Transverse colon (tissue), 4 donors: ENCODE results near the gene MYL12A. TPM values are rescaled to one million over a fixed set of nuclear protein-coding genes. Genes with fewer than 3 reads are reported as not detected.
"Not testable (repeated sequence)": the region's sequence is repeated elsewhere in the genome, so short reads cannot be mapped to it uniquely, and the experiment has no call there.

Experiments used
- DNase-seq: peaks from one replicate; pipeline ENCODE4 v3.0.0-alpha.2; 2019
- H3K27ac ChIP-seq, 4 donors: fragments of 200-600 bp; sonication (generic); 2 replicates each; pipeline ENCODE4 v1.5.1; 2016 to 2018; ENCODE audit warnings: inconsistent platforms in 4 of 4
- H3K27me3 ChIP-seq: fragments of 200-600 bp; sonication (generic); 2 replicates; pipeline ENCODE4 v1.5.1; 2017; ENCODE audit warnings: inconsistent platforms
- H3K36me3 ChIP-seq, 4 donors: fragments of 200-600 bp; sonication (generic); 2 replicates each; pipeline ENCODE4 v1.5.1; 2017 to 2019; ENCODE audit warnings: inconsistent platforms in 4 of 4
- H3K4me1 ChIP-seq, 4 donors: fragments of 200-600 bp; sonication (generic); 2 replicates each; pipeline ENCODE4 v1.5.1; 2017 to 2020; ENCODE audit warnings: inconsistent platforms in 4 of 4
- H3K4me3 ChIP-seq, 4 donors: fragments of 200-600 bp; sonication (generic); 1 replicate in 1 of 4; 2 replicates in 3 of 4; pipeline versions ENCODE4 v1.5.1 to v1.6.1; 2017 to 2019; ENCODE audit warnings: inconsistent platforms in 4 of 4
- H3K9me3 ChIP-seq, 2 donors: fragments of 200-600 bp; sonication (generic); 2 replicates each; pipeline ENCODE4 v1.5.1; 2017 to 2019; ENCODE audit warnings: inconsistent platforms in 2 of 2
- EP300 ChIP-seq: sonication (generic); formaldehyde crosslinking; IDR thresholded peaks from one replicate; pipeline ENCODE4 v1.6.1; 2017; ENCODE audit warnings: antibody characterized with exemption, low read depth
- POLR2A ChIP-seq: fragments of 450-650 bp; IDR thresholded peaks from one replicate; pipeline ENCODE4 v1.6.1; 2016; ENCODE audit warnings: antibody characterized with exemption, mild to moderate bottlenecking, moderate library complexity
- POLR2AphosphoS5 ChIP-seq, 3 donors: sonication (generic); formaldehyde crosslinking; IDR thresholded peaks; one replicate each; pipeline ENCODE4 v1.6.1; 2016; ENCODE audit warnings: antibody characterized with exemption in 3 of 3
- WGBS, 2 donors: methylation state at CpG; one replicate each; pipeline ENCODE4 v1.1.5; 2018; ENCODE audit warnings: low coverage in 1 of 2; 5-methylcytosine and 5-hydroxymethylcytosine counted together
- in situ Hi-C, 4 donors: fragments of 200-750 bp; cut with MboI; loops; one replicate each; pipeline versions ENCODE4 v1.15.0 to v1.15.1; 2017; ENCODE audit warnings: low sequenced_read_pairs in 3 of 4, low pct_ligation_motif_present in 1 of 4, low pct_unique_long_range_greater_than_20kb in 1 of 4
- intact Hi-C: fragments of 100-400 bp; cut with DNase I; formaldehyde crosslinking; loops from one replicate; pipeline ENCODE4 v1.15.1; 2023; ENCODE audit warnings: low total_unique reads
- total RNA-seq, 4 donors: library from RNA; depleted of rRNA; stranded (reverse); fragments of >200 nt; gene quantifications; one replicate each; pipeline ENCODE4 v1.1.0, GENCODE V29; 2016
- TF ChIP-seq, protein P1 (sequence below), 5 experiments: fragments of 200-600 bp in 3 of 5; fragments of 450-650 bp in 2 of 5; sonication (generic) in 3 of 5; IDR thresholded peaks; 1 replicate in 2 of 5; 2 replicates in 3 of 5; pipeline ENCODE4 v1.5.1; 2016 to 2017; ENCODE audit warnings: antibody characterized with exemption in 5 of 5, inconsistent platforms in 3 of 5, mild to moderate bottlenecking in 2 of 5, moderate library complexity in 1 of 5

The MYL12A gene
- total RNA-seq, 4 donors from 2014 or later: 257 to 511 (median 338) TPM

- TF ChIP-seq EP300 (no peak), POLR2A (no peak), POLR2AphosphoS5 (IDR thresholded peaks at IDR 0.05) (no peak)
- TF ChIP-seq, protein P1, sequence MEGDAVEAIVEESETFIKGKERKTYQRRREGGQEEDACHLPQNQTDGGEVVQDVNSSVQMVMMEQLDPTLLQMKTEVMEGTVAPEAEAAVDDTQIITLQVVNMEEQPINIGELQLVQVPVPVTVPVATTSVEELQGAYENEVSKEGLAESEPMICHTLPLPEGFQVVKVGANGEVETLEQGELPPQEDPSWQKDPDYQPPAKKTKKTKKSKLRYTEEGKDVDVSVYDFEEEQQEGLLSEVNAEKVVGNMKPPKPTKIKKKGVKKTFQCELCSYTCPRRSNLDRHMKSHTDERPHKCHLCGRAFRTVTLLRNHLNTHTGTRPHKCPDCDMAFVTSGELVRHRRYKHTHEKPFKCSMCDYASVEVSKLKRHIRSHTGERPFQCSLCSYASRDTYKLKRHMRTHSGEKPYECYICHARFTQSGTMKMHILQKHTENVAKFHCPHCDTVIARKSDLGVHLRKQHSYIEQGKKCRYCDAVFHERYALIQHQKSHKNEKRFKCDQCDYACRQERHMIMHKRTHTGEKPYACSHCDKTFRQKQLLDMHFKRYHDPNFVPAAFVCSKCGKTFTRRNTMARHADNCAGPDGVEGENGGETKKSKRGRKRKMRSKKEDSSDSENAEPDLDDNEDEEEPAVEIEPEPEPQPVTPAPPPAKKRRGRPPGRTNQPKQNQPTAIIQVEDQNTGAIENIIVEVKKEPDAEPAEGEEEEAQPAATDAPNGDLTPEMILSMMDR (IDR thresholded peaks at IDR 0.05): no peak
- peaks cover 4 to 33% (median 16%) of the 10 kb centered on the region in 4 donors for H3K4me1 ChIP-seq
- no peak overlapping the region for H3K27ac ChIP-seq
- DNase-seq: no peak
- no peaks in the 10 kb centered on the region for H3K9me3 ChIP-seq
- in situ Hi-C loops (loop anchor here in 1 of 4 donors (10.0 kb wide), 1 partner anchor 392 kb away; no protein-coding TSS in a partner anchor), intact Hi-C loops (no loop called here)
- no peak overlapping the region for H3K4me3 ChIP-seq
- 49 to 67% methylated on average over 3 of the region's 3 CpGs for WGBS, 2 donors
- H3K27me3 ChIP-seq: no peaks in the 10 kb centered on the region
- H3K36me3 ChIP-seq: peaks cover 0 to 37% (median 8%) of the 10 kb centered on the region in 4 donors
Measured at GRCh38 chr18:3273042-3273441, 25.4 kb downstream of the MYL12A start.

DNA sequence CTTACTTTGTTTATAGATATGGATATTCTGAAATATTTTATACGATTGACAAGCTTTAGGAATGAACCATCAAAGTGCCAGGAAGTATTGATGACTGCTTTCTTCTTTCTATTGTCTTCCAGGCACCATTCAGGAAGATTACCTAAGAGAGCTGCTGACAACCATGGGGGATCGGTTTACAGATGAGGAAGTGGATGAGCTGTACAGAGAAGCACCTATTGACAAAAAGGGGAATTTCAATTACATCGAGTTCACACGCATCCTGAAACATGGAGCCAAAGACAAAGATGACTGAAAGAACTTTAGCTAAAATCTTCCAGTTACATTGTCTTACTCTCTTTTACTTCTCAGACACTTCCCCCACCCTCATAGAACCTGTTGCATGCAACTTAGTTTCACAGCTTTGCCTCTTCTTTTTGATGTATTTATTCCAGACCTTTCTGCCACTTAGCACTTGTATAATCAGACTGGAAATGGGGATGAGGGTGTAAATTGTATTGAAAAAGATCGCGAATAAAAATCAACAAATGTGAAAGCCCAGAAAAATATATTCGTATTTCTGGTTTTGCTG, 30.1 kb downstream of the MYL12A start:
- H3K36me3 ChIP-seq: peaks cover 0 to 42% (median 12%) of the 10 kb centered on the region in 4 donors
- H3K4me1 ChIP-seq, DNase-seq, H3K27me3 ChIP-seq, intact Hi-C loops, H3K9me3 ChIP-seq, H3K27ac ChIP-seq, H3K4me3 ChIP-seq: not testable (repeated sequence)
- in situ Hi-C loops: loop anchor here (5.0 to 25.0 kb wide), 6 partner anchors 185 to 735 kb away; partner anchors contain the start of gene TGIF1 (in 1 of the 4)
- WGBS, 2 donors: 77 to 91% methylated on average over 7 of the region's 7 CpGs

DNA sequence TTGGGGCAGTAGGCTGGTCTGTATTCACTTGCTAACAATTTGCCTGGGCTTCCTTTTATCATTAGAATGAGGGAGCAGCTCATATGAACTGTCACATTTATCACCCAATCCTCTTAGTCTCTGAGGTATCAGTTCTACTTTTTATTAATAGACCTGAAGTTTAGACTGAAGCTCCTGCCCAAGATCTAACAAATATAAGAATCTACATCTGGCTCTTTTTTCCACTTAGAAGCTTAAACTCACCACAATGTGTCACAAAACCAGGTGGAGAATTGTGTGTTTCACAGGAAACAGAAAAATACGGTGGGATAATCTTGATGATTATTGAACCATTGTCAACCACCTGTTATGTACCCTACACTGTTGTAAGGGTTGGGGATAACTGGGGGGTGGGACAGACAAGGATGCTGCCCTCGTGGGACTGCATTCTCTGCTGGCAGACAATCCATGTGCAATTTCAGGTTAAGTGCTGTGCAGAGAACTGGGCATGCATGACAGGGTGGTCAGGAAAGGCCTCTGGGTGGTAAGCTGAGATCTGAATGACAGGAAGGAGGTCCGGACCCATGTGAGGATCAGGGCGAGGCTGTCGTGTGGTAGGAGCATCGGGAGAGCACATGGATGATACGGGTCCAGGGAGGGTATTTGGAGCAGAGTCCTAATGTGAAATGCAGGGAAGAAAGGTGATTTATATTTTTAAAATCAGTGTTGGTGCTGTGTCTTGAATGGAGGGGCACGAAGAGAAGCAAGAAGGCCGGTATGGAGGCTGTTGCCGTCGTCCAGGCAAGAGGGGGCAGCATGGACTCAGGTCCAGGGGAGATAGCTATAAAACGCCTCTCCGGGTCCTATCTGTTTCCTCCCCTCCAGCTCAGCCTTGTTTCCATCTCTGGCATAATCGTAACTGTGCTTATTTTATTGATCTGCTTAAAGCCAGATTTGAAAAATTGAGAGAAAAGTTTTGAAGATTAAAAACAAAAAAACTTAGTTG, 31.9 kb downstream of the MYL12A start:
- no peak for DNase-seq
- Histone ChIP-seq H3K27ac (no peak overlapping the region), H3K36me3 (peaks cover 0 to 34% (median 10%) of the 10 kb centered on the region in 4 donors), H3K4me1 (no peaks in the 10 kb centered on the region), H3K9me3 (no peaks in the 10 kb centered on the region), H3K4me3 (no peak overlapping the region), H3K27me3 (no peaks in the 10 kb centered on the region)
- no peak for TF ChIP-seq POLR2AphosphoS5 (IDR thresholded peaks at IDR 0.05)
- TF ChIP-seq, protein P1 (IDR thresholded peaks at IDR 0.05): no peak
- no peak for TF ChIP-seq POLR2A
- TF ChIP-seq EP300: no peak
- in situ Hi-C loops (loop anchor here (5.0 to 25.0 kb wide), 8 partner anchors 175 to 733 kb away; partner anchors contain the start of gene TGIF1 (in 3 of the 4)), intact Hi-C loops (loop anchor here (10.0 kb wide), 1 partner anchor 175 kb away; the partner anchor contains the start of gene TGIF1)
- WGBS, 2 donors: 27 to 30% methylated on average over 8 to 14 of the region's 14 CpGs

GRCh38 chr18:3281456-3282400, 34.1 kb downstream of the MYL12A start:
- TF ChIP-seq EP300 (no peak), POLR2AphosphoS5 (IDR thresholded peaks at IDR 0.05) (no peak), POLR2A (no peak)
- TF ChIP-seq, protein P1 (IDR thresholded peaks at IDR 0.05): peak; percentile 64 to 85 (median 78)
- in situ Hi-C loops (loop anchor here (5.0 to 25.0 kb wide), 7 partner anchors 173 to 731 kb away; partner anchors contain the start of gene TGIF1 (in 3 of the 4)), intact Hi-C loops (loop anchor here (10.0 kb wide), 1 partner anchor 173 kb away; the partner anchor contains the start of gene TGIF1)
- Histone ChIP-seq H3K4me3 (no peak overlapping the region), H3K9me3 (no peaks in the 10 kb centered on the region), H3K4me1 (no peaks in the 10 kb centered on the region), H3K36me3 (peaks cover 0 to 20% (median 7%) of the 10 kb centered on the region in 4 donors), H3K27ac (peak overlapping the region in 1 of 4 donors; percentile 9), H3K27me3 (no peaks in the 10 kb centered on the region)
- WGBS, 2 donors: 26 to 38% methylated on average over 2 of the region's 2 CpGs
- DNase-seq: no peak
